Neuronal stem cell (in vitro differentiated cells): ENCODE results near the gene LRRC46.

Experiments used
- DNase-seq: peaks from one replicate; pipeline ENCODE4 v3.0.0-alpha.2; 2013; ENCODE audit warnings: low spot score
- H2AFZ ChIP-seq: one replicate; pipeline ENCODE4 v1.6.1; 2013; ENCODE audit warnings: mild to moderate bottlenecking, low read length, inconsistent platforms
- H2AK5ac ChIP-seq: 2 replicates; pipeline ENCODE4 v1.6.1; 2013; ENCODE audit warnings: low read depth, mild to moderate bottlenecking, inconsistent platforms, low read length, moderate library complexity, mixed read lengths
- H2BK120ac ChIP-seq: 2 replicates; pipeline ENCODE4 v1.6.1; 2013; ENCODE audit warnings: low read depth, mild to moderate bottlenecking, inconsistent platforms, low read length, moderate library complexity, mixed read lengths
- H2BK12ac ChIP-seq: one replicate; pipeline ENCODE4 v1.6.1; 2013; ENCODE audit warnings: low read length, inconsistent platforms
- H2BK15ac ChIP-seq: 2 replicates; pipeline ENCODE4 v1.6.1; 2013; ENCODE audit warnings: mild to moderate bottlenecking, low read length, inconsistent platforms, mixed read lengths
- H2BK5ac ChIP-seq: one replicate; pipeline ENCODE4 v1.6.1; 2013; ENCODE audit warnings: inconsistent platforms, mild to moderate bottlenecking, low read length, moderate library complexity
- H3K14ac ChIP-seq: one replicate; pipeline ENCODE4 v1.6.1; 2013; ENCODE audit warnings: low read length, inconsistent platforms
- H3K18ac ChIP-seq: 2 replicates; pipeline ENCODE4 v1.6.1; 2013; ENCODE audit warnings: low read length, inconsistent platforms
- H3K23ac ChIP-seq: 2 replicates; pipeline ENCODE4 v1.6.1; 2013; ENCODE audit warnings: low read depth, mild to moderate bottlenecking, mixed read lengths, low read length, inconsistent platforms; ENCODE audit not compliant: poor library complexity
- H3K27ac ChIP-seq: replicated peaks from 3 replicates; pipeline ENCODE4 v1.5.1; 2013; ENCODE audit warnings: low read length, inconsistent platforms
- H3K27me3 ChIP-seq, 3 experiments: 2 replicates each; pipeline ENCODE4 v1.6.1; 2013; ENCODE audit warnings: low read length in 3 of 3, mild to moderate bottlenecking in 2 of 3, inconsistent platforms in 1 of 3, low read depth in 1 of 3, mixed read lengths in 1 of 3, moderate library complexity in 1 of 3; ENCODE audit not compliant: control insufficient read depth in 3 of 3, insufficient read depth in 3 of 3
- H3K36me3 ChIP-seq, 2 donors: replicated peaks in 1 of 2; 2 replicates each; pipeline ENCODE4 v1.6.1; 2013; ENCODE audit warnings: low read length in 2 of 2; ENCODE audit not compliant: control insufficient read depth in 2 of 2, insufficient read depth in 2 of 2
- H3K4ac ChIP-seq: 2 replicates; pipeline ENCODE4 v1.6.1; 2013; ENCODE audit warnings: inconsistent platforms, mild to moderate bottlenecking, low read length, moderate library complexity
- H3K4me1 ChIP-seq, 2 donors: 1 replicate in 1 of 2; 2 replicates in 1 of 2; pipeline ENCODE4 v1.6.1; 2013; ENCODE audit warnings: low read length in 2 of 2, low read depth in 1 of 2; ENCODE audit not compliant: control insufficient read depth in 2 of 2, insufficient read depth in 1 of 2
- H3K4me2 ChIP-seq: one replicate; pipeline ENCODE4 v1.6.1; 2013; ENCODE audit warnings: mild to moderate bottlenecking, low read length, inconsistent platforms; ENCODE audit not compliant: insufficient read depth, poor library complexity, severe bottlenecking
- H3K4me3 ChIP-seq, 2 donors: 2 replicates each; pipeline ENCODE4 v1.5.1; 2013; ENCODE audit warnings: low read length in 2 of 2, mild to moderate bottlenecking in 2 of 2, inconsistent platforms in 1 of 2, moderate library complexity in 1 of 2
- H3K79me1 ChIP-seq: one replicate; pipeline ENCODE4 v1.6.1; 2013; ENCODE audit warnings: low read depth, mild to moderate bottlenecking, inconsistent platforms, low read length, moderate library complexity
- H3K9ac ChIP-seq: one replicate; pipeline ENCODE4 v1.6.1; 2013; ENCODE audit warnings: mild to moderate bottlenecking, low read depth, low read length, inconsistent platforms; ENCODE audit not compliant: poor library complexity
- H3K9me3 ChIP-seq, 2 donors: replicated peaks in 1 of 2; 2 replicates each; pipeline versions ENCODE3 to v1.6.1; 2013; ENCODE audit warnings: low read length in 2 of 2, mild to moderate bottlenecking in 2 of 2, inconsistent platforms in 1 of 2, low read depth in 1 of 2, mixed read lengths in 1 of 2, moderate library complexity in 1 of 2; ENCODE audit not compliant: control insufficient read depth in 2 of 2, insufficient read depth in 1 of 2
- H4K8ac ChIP-seq: one replicate; pipeline ENCODE4 v1.6.1; 2013; ENCODE audit warnings: low read depth, mild to moderate bottlenecking, inconsistent platforms, low read length, moderate library complexity
- H4K91ac ChIP-seq: one replicate; pipeline ENCODE4 v1.6.1; 2013; ENCODE audit warnings: low read length, low read depth, mild to moderate bottlenecking, inconsistent platforms; ENCODE audit not compliant: poor library complexity
- WGBS, 2 donors: extraction: QIAGEN DNeasy Blood & Tissue Kit; methylation state at CpG; one replicate each; pipeline ENCODE4 v1.1.7; 2013; ENCODE audit warnings: missing lambda C conversion rate in 2 of 2, mixed read lengths in 1 of 2; ENCODE audit not compliant: insufficient read length in 2 of 2, insufficient replicate concordance in 1 of 2; ENCODE audit errors: extremely low coverage in 2 of 2; 5-methylcytosine and 5-hydroxymethylcytosine counted together

LRRC46 gene

GRCh38 chr17:47862621-47863440, 31.4 kb downstream of the LRRC46 start:
- DNase-seq = no peak
- no peak overlapping the region for H4K91ac ChIP-seq
- H3K9me3 ChIP-seq = no peaks in the 10 kb centered on the region
- H2BK15ac ChIP-seq = no peak overlapping the region
- no peaks in the 10 kb centered on the region for H3K4me1 ChIP-seq
- H3K4me3 ChIP-seq = no peak overlapping the region
- peaks cover 0 to 72% (median 0%) of the 10 kb centered on the region in 3 experiments for H3K27me3 ChIP-seq
- no peak overlapping the region for H3K4me2 ChIP-seq
- H2BK120ac ChIP-seq = no peak overlapping the region
- no peak overlapping the region for H3K18ac ChIP-seq
- H3K23ac ChIP-seq = no peak overlapping the region
- no peak overlapping the region for H3K9ac ChIP-seq
- no peaks in the 10 kb centered on the region for H3K79me1 ChIP-seq
- no CpG with 5 or more reads among the region's 7 CpGs for WGBS, 2 donors
- no peaks in the 10 kb centered on the region for H3K36me3 ChIP-seq
- no peak overlapping the region for H2BK5ac ChIP-seq
- no peak overlapping the region for H3K27ac ChIP-seq
- H2AK5ac ChIP-seq = no peak overlapping the region
- no peak overlapping the region for H4K8ac ChIP-seq
- no peak overlapping the region for H2BK12ac ChIP-seq
- H3K4ac ChIP-seq = no peak overlapping the region
- no peak overlapping the region for H3K14ac ChIP-seq
- no peak overlapping the region for H2AFZ ChIP-seq

- H3K18ac ChIP-seq = no peak overlapping the region
- no peak overlapping the region for H2BK120ac ChIP-seq
- H3K36me3 ChIP-seq = no peaks in the 10 kb centered on the region
- peaks cover 0 to 72% (median 0%) of the 10 kb centered on the region in 3 experiments for H3K27me3 ChIP-seq
- H3K23ac ChIP-seq = peak overlapping the region; percentile 37
- no peak overlapping the region for H2BK15ac ChIP-seq
- no peak for DNase-seq
- no peak overlapping the region for H3K27ac ChIP-seq
- no peaks in the 10 kb centered on the region for H3K9me3 ChIP-seq
- H3K4ac ChIP-seq = no peak overlapping the region
- H3K4me2 ChIP-seq = no peak overlapping the region
- H2BK5ac ChIP-seq = no peak overlapping the region
- no CpG with 5 or more reads among the region's 7 CpGs for WGBS, 2 donors
- no peak overlapping the region for H3K14ac ChIP-seq
- no peak overlapping the region for H4K91ac ChIP-seq
- no peak overlapping the region for H4K8ac ChIP-seq
- H2BK12ac ChIP-seq = no peak overlapping the region
- no peak overlapping the region for H3K4me3 ChIP-seq
- H3K79me1 ChIP-seq = no peaks in the 10 kb centered on the region
- peaks cover 0 to 2% of the 10 kb centered on the region in 2 donors for H3K4me1 ChIP-seq
- H2AK5ac ChIP-seq = peak overlapping the region; percentile 91
- no peak overlapping the region for H3K9ac ChIP-seq
- no peak overlapping the region for H2AFZ ChIP-seq
These were observed 33.3 kb downstream of the LRRC46 start for GRCh38 chr17:47864791-47865216.

- Histone ChIP-seq H3K4me2 (no peak overlapping the region), H3K23ac (peak overlapping the region; percentile 52), H3K4me3 (no peak overlapping the region), H3K9me3 (no peaks in the 10 kb centered on the region), H2BK5ac (no peak overlapping the region), H2BK120ac (no peak overlapping the region), H3K18ac (peak overlapping the region; percentile 15), H2BK12ac (no peak overlapping the region), H3K27me3 (peaks cover 0 to 82% (median 2%) of the 10 kb centered on the region in 3 experiments), H3K27ac (no peak overlapping the region), H3K4ac (no peak overlapping the region), H3K79me1 (no peaks in the 10 kb centered on the region), H3K14ac (peak overlapping the region; percentile 14), H2AFZ (no peak overlapping the region), H2BK15ac (peak overlapping the region; percentile 69), H3K4me1 (peaks cover 0 to 5% of the 10 kb centered on the region in 2 donors), H3K36me3 (no peaks in the 10 kb centered on the region), H4K8ac (no peak overlapping the region), H3K9ac (peak overlapping the region; percentile 54), H4K91ac (peak overlapping the region; percentile 3), H2AK5ac (no peak overlapping the region)
- WGBS, 2 donors = no CpG with 5 or more reads among the region's 20 CpGs
- no peak for DNase-seq
These were observed 35.5 kb downstream of the LRRC46 start for GRCh38 chr17:47866941-47867340.

GRCh38 chr17:47867813-47868533, 36.5 kb downstream of the LRRC46 start:
- Histone ChIP-seq H4K91ac (no peak overlapping the region), H3K4me2 (no peak overlapping the region), H3K79me1 (no peaks in the 10 kb centered on the region), H2AK5ac (no peak overlapping the region), H3K4ac (no peak overlapping the region), H3K4me1 (peaks cover 0 to 11% of the 10 kb centered on the region in 2 donors), H2AFZ (no peak overlapping the region), H3K9ac (no peak overlapping the region), H2BK12ac (no peak overlapping the region), H2BK5ac (no peak overlapping the region), H2BK15ac (no peak overlapping the region), H3K9me3 (no peaks in the 10 kb centered on the region), H4K8ac (no peak overlapping the region), H3K4me3 (no peak overlapping the region), H3K27me3 (peaks cover 0 to 86% (median 11%) of the 10 kb centered on the region in 3 experiments), H3K18ac (no peak overlapping the region), H3K36me3 (no peaks in the 10 kb centered on the region), H3K23ac (no peak overlapping the region), H2BK120ac (no peak overlapping the region), H3K27ac (no peak overlapping the region), H3K14ac (no peak overlapping the region)
- WGBS, 2 donors = no CpG with 5 or more reads among the region's 11 CpGs
- no peak for DNase-seq
